SU-DHL-6 (cell line): ENCODE measurements around the gene FAM3D.

ENCODE experiments used
- H2AFZ ChIP-seq: fragments of 200-600 bp; sonication (generic); 2 replicates; pipeline ENCODE4 v1.6.1; 2014; ENCODE audit warnings: low read depth, mild to moderate bottlenecking, moderate library complexity, mixed read lengths, antibody characterized with exemption, low read length; ENCODE audit not compliant: severe bottlenecking
- H3F3A ChIP-seq: fragments of 200-600 bp; shearing (Covaris generic); 2 replicates; pipeline ENCODE4 v1.6.0; 2016; ENCODE audit warnings: antibody characterized with exemption, mild to moderate bottlenecking; ENCODE audit not compliant: insufficient read depth
- H3K27ac ChIP-seq: fragments of 200-600 bp; sonication (generic); 2 replicates; pipeline ENCODE4 v1.5.1; 2016; ENCODE audit warnings: low read depth, mild to moderate bottlenecking, low read length, moderate library complexity, mixed read lengths
- H3K27me3 ChIP-seq: fragments of 200-600 bp; sonication (generic), shearing (Covaris generic); 2 replicates; pipeline ENCODE4 v1.6.0; 2014; ENCODE audit warnings: mild to moderate bottlenecking, low read length
- H3K36me3 ChIP-seq: fragments of 200-600 bp; sonication (generic); 2 replicates; pipeline ENCODE4 v1.6.1; 2014; ENCODE audit warnings: mild to moderate bottlenecking, low read length, mixed read lengths
- H3K4me2 ChIP-seq: fragments of 300-600, 200-600 bp; shearing (Covaris generic), sonication (generic); 2 replicates; pipeline ENCODE4 v1.6.0; 2014; ENCODE audit warnings: low read length, low read depth, mild to moderate bottlenecking; ENCODE audit not compliant: poor library complexity, severe bottlenecking
- H3K4me3 ChIP-seq: fragments of 200-600 bp; sonication (generic); 2 replicates; pipeline ENCODE4 v1.5.1; 2014; ENCODE audit warnings: antibody characterized with exemption, low read length, mild to moderate bottlenecking, mixed read lengths; ENCODE audit not compliant: insufficient read depth, poor library complexity, severe bottlenecking
- H3K79me2 ChIP-seq: fragments of 200-600 bp; sonication (generic); 2 replicates; pipeline ENCODE4 v1.6.1; 2014; ENCODE audit warnings: mild to moderate bottlenecking, low read length, moderate library complexity; ENCODE audit not compliant: insufficient read depth
- H3K9ac ChIP-seq: fragments of 200-600 bp; sonication (generic); 2 replicates; pipeline ENCODE4 v1.7.0; 2014; ENCODE audit warnings: mild to moderate bottlenecking, low read length
- H3K9me2 ChIP-seq: fragments of 200-600 bp; sonication (generic); replicated peaks from 2 replicates; pipeline ENCODE4 v1.6.1; 2014; ENCODE audit warnings: low read length; ENCODE audit not compliant: insufficient read depth
- H3K9me3 ChIP-seq: fragments of 200-600 bp; sonication (generic); 2 replicates; pipeline ENCODE4 v1.6.1; 2014; ENCODE audit warnings: low read length, mixed read lengths; ENCODE audit not compliant: insufficient read depth
- H4K20me1 ChIP-seq: fragments of 200-600 bp; sonication (generic); 2 replicates; pipeline ENCODE4 v1.6.1; 2014; ENCODE audit warnings: low read depth, mild to moderate bottlenecking, antibody characterized with exemption, low read length, moderate library complexity, mixed read lengths
- EZH2phosphoT487 ChIP-seq: fragments of 200-600 bp; sonication (generic), shearing (Covaris generic); conservative IDR thresholded peaks from 2 replicates; pipeline ENCODE4 v1.6.1; 2018; ENCODE audit warnings: mild to moderate bottlenecking, antibody characterized with exemption, low read length, moderate library complexity, mixed read lengths
- TF ChIP-seq, protein P1 (sequence below): fragments of 200-600 bp; sonication (generic); IDR thresholded peaks from one replicate; pipeline ENCODE4 v1.5.1; 2017; ENCODE audit warnings: antibody characterized with exemption, mild to moderate bottlenecking, low read length, moderate library complexity; ENCODE audit not compliant: insufficient read depth, poor library complexity, severe bottlenecking

Gene FAM3D

DNA sequence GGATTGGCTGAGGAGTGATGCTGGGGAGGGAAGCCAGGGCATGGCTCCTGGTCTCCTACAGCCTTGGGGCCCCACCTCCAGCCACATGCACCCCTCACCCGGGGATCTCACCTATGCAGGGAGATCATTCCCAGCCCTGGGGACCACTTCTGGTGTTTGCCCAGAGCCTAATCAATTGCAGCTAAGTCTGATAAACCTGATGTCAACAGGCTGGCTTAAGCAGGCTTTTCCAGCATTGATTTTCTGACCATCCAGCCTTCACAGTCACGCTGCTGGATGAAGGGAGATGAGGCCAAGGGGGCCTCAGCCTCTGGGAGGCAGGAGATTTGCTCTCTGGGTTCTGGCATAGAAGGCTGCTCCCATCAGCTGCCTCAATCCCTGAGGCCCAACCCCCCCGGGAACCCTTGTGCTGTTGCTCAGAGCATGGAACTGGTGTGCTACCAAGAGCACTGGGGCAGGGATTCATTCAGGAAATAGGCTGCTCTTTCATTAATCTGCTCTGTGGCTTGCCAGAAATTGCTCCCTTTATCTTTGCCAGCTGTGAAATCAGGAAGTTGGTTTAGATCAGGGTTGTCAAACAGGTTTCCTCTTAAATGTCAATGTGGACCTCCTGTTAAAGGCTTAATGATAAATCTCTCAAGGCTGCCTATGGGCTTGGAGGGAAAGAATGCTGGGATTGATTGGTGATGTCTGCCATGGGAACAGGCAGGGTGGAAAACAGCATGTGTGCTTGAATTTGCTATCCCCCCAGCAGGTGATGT lies 19.0 kb downstream of the FAM3D start:
- TF ChIP-seq, protein P1, sequence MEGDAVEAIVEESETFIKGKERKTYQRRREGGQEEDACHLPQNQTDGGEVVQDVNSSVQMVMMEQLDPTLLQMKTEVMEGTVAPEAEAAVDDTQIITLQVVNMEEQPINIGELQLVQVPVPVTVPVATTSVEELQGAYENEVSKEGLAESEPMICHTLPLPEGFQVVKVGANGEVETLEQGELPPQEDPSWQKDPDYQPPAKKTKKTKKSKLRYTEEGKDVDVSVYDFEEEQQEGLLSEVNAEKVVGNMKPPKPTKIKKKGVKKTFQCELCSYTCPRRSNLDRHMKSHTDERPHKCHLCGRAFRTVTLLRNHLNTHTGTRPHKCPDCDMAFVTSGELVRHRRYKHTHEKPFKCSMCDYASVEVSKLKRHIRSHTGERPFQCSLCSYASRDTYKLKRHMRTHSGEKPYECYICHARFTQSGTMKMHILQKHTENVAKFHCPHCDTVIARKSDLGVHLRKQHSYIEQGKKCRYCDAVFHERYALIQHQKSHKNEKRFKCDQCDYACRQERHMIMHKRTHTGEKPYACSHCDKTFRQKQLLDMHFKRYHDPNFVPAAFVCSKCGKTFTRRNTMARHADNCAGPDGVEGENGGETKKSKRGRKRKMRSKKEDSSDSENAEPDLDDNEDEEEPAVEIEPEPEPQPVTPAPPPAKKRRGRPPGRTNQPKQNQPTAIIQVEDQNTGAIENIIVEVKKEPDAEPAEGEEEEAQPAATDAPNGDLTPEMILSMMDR: no peak
- no peak for TF ChIP-seq EZH2phosphoT487
- no peaks in the 10 kb centered on the region for H3K9me3 ChIP-seq
- no peak overlapping the region for H3K27ac ChIP-seq
- no peaks in the 10 kb centered on the region for H3K9me2 ChIP-seq
- no peak overlapping the region for H3K9ac ChIP-seq
- H4K20me1 ChIP-seq: no peaks in the 10 kb centered on the region
- no peak overlapping the region for H3K4me2 ChIP-seq
- H3K79me2 ChIP-seq: no peaks in the 10 kb centered on the region
- no peak overlapping the region for H2AFZ ChIP-seq
- no peaks in the 10 kb centered on the region for H3F3A ChIP-seq
- H3K36me3 ChIP-seq: no peaks in the 10 kb centered on the region
- no peak overlapping the region for H3K4me3 ChIP-seq
- no peaks in the 10 kb centered on the region for H3K27me3 ChIP-seq

DNA sequence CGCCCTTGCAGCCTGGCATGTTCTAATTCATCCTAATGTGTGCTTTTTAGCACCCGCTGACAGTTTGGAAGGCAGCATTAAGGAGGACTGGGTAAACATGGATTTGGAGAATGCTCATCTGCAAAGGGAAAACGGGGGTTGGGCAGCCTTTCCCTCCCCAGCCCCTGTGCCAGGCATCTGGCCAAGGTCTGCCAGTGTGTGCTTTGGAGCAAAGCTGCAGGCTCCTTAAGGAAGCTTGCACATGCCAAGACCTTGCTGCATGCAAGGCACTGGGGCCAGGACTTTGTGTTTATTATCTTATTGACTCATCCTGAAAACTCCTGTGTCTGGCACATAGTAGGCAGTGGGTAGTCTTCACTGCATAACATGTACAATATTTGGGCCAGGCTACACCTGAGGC lies 20.1 kb downstream of the FAM3D start:
- Histone ChIP-seq H3K79me2 (no peaks in the 10 kb centered on the region), H3F3A (no peaks in the 10 kb centered on the region), H3K4me2 (no peak overlapping the region), H4K20me1 (no peaks in the 10 kb centered on the region), H2AFZ (no peak overlapping the region), H3K27ac (no peak overlapping the region), H3K9ac (no peak overlapping the region), H3K27me3 (no peaks in the 10 kb centered on the region), H3K4me3 (no peak overlapping the region), H3K9me3 (no peaks in the 10 kb centered on the region), H3K36me3 (no peaks in the 10 kb centered on the region), H3K9me2 (no peaks in the 10 kb centered on the region)
- TF ChIP-seq EZH2phosphoT487: no peak
- TF ChIP-seq, protein P1: no peak

DNA sequence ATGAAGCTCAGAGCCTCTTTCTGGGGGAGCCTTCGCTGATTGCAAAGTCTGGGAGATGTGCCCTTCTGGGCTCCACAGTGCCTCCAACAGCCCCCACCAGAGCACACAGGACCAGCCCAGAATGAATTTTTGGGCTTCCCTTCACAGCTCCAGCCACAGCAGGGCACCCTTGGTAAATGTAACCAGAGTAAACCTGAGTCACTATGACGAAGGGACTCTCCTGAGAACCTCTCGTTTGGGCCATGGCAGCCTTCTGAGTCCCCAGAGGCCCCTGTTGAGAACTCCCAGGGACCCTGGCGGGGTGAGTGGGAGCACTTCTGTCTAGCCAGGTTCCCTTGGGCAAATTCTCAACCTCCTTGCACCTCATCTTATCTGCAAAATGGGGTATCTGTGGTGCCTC lies 20.8 kb downstream of the FAM3D start:
- H3K36me3 ChIP-seq: no peaks in the 10 kb centered on the region
- no peaks in the 10 kb centered on the region for H3K9me3 ChIP-seq
- no peaks in the 10 kb centered on the region for H3K27me3 ChIP-seq
- no peak overlapping the region for H3K9ac ChIP-seq
- H3K79me2 ChIP-seq: no peaks in the 10 kb centered on the region
- no peak overlapping the region for H2AFZ ChIP-seq
- no peaks in the 10 kb centered on the region for H3K9me2 ChIP-seq
- no peak for TF ChIP-seq EZH2phosphoT487
- TF ChIP-seq, protein P1: no peak
- H4K20me1 ChIP-seq: no peaks in the 10 kb centered on the region
- H3K4me3 ChIP-seq: no peak overlapping the region
- H3K27ac ChIP-seq: no peak overlapping the region
- H3K4me2 ChIP-seq: no peak overlapping the region
- H3F3A ChIP-seq: no peaks in the 10 kb centered on the region
